ENCODE measurements around the gene FUT2.
"Not testable (repeated sequence)": the region's sequence is repeated elsewhere in the genome, so short reads cannot be mapped to it uniquely, and the experiment has no call there.

FUT2 gene

GRCh38 chr19:48695743-48696352 is at the start of gene FUT2:
TSS of gene FUT2 (plus strand) at chr19:48695971. CDS start at chr19:48702957, 6,986 bp downstream.
- peak within 1 kb of the TSS in 20 of 21 experiments; percentile 8 to 90 (median 74) for H3K27ac ChIP-seq
- peak within 1 kb of the TSS; percentile 22 to 37 (median 28) for H3K4me3 ChIP-seq

DNA sequence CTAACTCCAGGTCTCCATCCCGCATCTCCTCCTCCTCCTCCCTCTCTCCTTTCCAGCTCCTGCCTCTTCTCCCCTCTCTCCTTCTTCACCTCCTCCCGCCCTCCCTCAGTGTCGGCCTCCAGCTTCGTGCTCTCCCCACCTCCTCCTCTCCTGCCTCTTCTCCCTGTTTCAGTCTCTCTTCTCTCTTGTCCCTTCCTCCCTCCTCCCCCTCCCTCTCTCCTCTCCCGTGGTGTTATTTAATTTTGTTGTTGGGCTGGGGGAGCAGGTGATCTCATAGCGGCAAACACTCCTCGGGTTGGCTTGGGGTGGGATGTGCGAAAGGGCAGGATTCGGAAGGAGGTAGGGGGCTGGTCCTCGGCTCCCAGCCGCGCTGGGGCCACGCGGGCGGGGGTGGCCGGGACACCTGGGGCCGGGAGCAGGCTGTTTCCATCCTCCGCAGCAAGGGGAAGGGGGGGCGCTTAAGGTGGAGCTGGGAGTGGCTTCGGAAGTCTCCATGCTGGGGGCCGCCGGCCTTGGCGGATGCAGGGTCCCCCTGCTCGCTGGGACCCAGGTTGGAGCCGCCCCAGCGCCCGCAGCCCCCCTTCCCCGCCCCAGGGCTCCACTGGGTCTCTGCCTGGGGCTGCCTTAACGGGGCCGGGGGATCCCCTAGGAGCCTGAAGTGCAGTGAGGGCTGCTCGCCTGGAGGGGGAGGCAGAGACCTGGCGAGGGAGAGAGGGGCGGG is 49.6 kb upstream of the FUT2 start, which contains the start of gene CA11:
TSS of gene CA11 (minus strand) at position 187 of the 721 bp plus-strand sequence. CDS start 555 bp downstream, outside the sequence.
- peak within 1 kb of the TSS; percentile 27 to 92 (median 84) for H3K27ac ChIP-seq
- peak within 1 kb of the TSS; percentile 36 to 53 (median 47) for H3K4me3 ChIP-seq

DNA sequence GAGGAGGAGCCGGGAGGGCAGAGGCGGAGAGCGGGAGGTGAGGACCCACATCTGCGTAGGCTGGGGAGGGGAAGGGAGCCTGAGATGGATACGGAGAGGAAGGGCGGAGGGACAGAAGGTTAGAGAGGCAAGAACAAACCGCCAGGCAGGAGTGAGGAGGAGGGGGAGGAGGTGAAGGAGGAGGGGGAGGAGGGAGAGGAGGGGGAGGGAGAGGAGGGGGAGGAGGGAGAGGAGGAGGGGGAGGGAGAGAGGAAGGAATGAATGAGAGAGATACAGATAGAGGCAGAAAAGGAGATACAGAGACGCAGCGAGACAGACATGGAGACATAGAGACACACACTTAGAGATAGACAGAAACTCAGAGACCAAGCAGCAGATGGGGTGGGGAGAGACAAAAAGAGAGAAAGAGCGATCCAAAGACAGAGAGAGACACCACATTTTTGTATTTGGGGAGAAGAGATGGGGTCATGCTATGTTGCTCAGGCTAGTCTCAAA is 49.0 kb upstream of the FUT2 start:
- Histone ChIP-seq H3K27ac (peak overlapping the region in 18 of 21 experiments; percentile 66 to 92 (median 84)), H3K4me3 (peak overlapping the region; percentile 36 to 53 (median 47))

GRCh38 chr19:48648134-48648533 is 47.6 kb upstream of the FUT2 start:
- H3K27ac ChIP-seq: peak overlapping the region in 1 of 21 experiments; percentile 52
- H3K4me3 ChIP-seq: no peak overlapping the region

- Histone ChIP-seq H3K4me3 (no peak overlapping the region), H3K27ac (no peak overlapping the region)
These were observed 44.6 kb upstream of the FUT2 start for GRCh38 chr19:48650974-48651682.

GRCh38 chr19:48651683-48652048 is 44.1 kb upstream of the FUT2 start:
- no peak overlapping the region for H3K4me3 ChIP-seq
- peak overlapping the region in 1 of 21 experiments; percentile 10 for H3K27ac ChIP-seq

GRCh38 chr19:48654299-48655059 is 41.3 kb upstream of the FUT2 start:
- Histone ChIP-seq H3K4me3 (no peak overlapping the region), H3K27ac (no peak overlapping the region)

- H3K4me3 ChIP-seq: no peak overlapping the region
- H3K27ac ChIP-seq: no peak overlapping the region
These were observed 38.8 kb upstream of the FUT2 start for GRCh38 chr19:48656840-48657474.

DNA sequence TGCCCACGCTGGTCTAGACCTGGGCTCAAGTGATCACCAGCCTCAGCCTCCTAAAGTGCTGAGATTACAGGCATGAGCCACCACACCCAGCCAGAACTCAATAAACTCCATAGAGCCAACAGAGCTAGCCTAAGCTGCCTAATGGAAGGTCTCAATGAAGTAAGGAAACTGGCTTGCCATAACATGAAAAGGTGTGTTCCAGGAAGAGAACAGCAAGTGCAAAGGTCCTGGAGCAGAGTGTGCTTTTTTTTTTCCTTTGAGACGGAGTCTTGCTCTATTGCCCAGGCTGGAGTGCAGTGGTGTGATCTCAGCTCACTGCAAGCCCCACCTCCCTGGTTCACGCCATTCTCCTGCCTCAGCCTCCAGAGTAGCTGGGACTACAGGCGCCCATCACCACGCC is 37.9 kb upstream of the FUT2 start:
- not testable (repeated sequence) for H3K4me3 ChIP-seq, H3K27ac ChIP-seq

GRCh38 chr19:48658483-48658882 is 37.3 kb upstream of the FUT2 start:
- no peak overlapping the region for H3K4me3 ChIP-seq
- no peak overlapping the region for H3K27ac ChIP-seq

GRCh38 chr19:48659768-48660167 is 36.0 kb upstream of the FUT2 start:
- Histone ChIP-seq H3K27ac (no peak overlapping the region), H3K4me3 (no peak overlapping the region)

DNA sequence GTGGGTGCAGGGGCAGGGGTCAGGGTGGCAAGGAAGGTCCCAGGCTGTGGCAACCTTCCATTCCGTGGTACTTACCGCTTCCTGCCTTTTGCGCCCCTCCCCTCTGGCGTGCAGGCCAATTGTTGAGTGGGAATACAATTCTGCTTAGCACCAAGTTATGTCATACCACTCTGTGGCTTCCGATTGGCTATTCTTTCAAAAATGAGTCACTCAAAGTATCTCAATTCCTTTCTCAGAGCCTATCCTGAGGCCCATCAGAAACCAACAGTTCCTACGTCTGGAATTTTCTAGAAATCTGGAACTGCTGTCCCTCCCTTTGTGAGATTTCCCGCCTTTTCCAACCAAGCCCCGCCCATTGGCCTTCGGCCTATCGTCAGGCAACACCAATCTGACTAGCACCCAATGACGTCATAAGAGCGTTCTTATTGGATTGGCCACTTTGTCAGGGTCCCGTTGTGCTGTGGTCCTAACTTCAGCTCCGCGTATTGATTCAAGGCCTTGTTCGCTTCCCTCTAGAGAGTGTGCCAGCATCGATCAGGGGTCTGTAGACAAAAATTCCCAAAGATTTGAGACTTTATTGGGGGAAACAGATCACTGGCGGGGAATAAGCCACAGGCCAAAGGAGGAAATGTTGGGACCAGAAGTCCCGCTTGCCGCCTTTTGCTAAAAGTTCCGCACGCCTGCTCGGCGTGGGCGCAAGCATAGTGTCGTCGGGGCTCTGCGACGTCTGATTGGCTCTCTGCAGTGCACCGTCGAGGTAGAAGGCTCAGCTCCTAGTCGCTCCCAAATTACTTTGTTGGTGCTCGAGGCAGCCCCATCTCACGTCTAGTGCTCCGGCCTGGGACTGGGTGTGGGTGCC is 34.7 kb upstream of the FUT2 start:
- Histone ChIP-seq H3K4me3 (peak overlapping the region in 1 of 7 experiments; percentile 4), H3K27ac (peak overlapping the region in 10 of 21 experiments; percentile 6 to 67 (median 54))

- Histone ChIP-seq H3K27ac (peak overlapping the region in 2 of 21 experiments; percentile 65 to 67), H3K4me3 (no peak overlapping the region)
These were observed 34.1 kb upstream of the FUT2 start for GRCh38 chr19:48661711-48662090.

DNA sequence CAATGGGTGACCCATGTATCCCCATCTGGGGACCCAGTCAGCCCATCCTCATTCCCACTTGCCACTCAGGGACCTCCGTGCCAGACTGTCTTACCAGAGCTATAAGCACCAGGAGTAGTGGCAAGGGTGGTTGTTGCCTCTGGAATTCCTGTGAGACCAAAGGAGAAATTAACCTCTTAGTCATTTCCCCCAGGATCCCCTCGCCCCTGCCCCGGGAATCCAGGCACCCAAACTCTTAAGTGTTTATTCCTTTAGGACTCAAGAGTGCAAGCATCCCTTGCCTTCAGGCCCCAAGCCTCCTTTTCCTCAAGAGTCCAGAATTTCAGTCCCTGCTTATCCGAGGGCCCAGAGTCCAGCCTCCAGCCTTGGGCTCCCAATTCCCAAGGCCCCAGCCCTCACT is 32.1 kb upstream of the FUT2 start:
- no peak overlapping the region for H3K4me3 ChIP-seq
- H3K27ac ChIP-seq: no peak overlapping the region

- Histone ChIP-seq H3K4me3 (no peak overlapping the region), H3K27ac (no peak overlapping the region)
These were observed 31.3 kb upstream of the FUT2 start for GRCh38 chr19:48664476-48664875.

- no peak overlapping the region for H3K4me3 ChIP-seq
- H3K27ac ChIP-seq: no peak overlapping the region
These were observed 30.0 kb upstream of the FUT2 start for GRCh38 chr19:48665786-48666185.

DNA sequence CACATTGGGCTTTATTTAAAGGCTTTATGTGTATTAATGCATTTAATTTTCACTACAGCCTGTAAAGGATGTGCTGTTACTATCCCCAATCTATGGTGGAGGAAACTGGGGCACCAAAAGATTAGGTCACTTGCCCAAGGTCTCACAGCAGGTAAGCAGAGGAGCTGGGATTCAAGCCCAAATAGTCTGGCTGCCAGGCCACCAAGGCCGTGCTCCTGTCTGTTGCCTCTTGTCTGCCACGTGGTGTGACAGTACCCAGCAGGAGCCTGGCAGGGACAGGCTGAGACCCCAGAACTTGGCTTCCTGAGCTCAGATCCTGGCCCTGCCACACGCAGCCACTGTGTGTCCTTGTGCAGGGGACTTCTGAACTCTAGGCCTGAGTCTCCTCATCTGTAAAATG is 27.4 kb upstream of the FUT2 start:
- Histone ChIP-seq H3K27ac (no peak overlapping the region), H3K4me3 (no peak overlapping the region)

DNA sequence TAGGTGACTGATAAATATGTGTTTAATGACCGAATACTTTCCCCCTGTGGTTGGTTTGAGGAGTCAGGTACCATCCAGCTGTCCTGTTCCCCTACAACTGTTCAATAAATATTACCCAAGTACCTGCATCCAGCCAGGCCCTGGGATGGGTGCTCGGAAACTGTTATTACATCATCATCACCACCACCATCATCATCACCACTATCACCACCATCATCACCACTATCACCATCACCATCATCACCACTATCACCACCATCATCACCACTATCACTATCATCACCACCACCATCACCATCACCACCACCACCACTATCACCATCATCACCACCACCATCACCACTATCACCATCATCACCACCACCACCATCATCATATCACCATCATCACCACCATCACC is 27.0 kb upstream of the FUT2 start:
- H3K27ac ChIP-seq: no peak overlapping the region
- H3K4me3 ChIP-seq: no peak overlapping the region

Measured in skin epidermis (tissue), 12 donors.